HepG2 (cell line): ENCODE results near the gene OTULINL. TPM values are rescaled to one million over a fixed set of nuclear protein-coding genes. Genes with fewer than 3 reads are reported as not detected.

Experiments
- ARHGAP35 ChIP-seq: sonication (generic); formaldehyde crosslinking; IDR thresholded peaks from 2 replicates; pipeline ENCODE4 v1.9.0; 2022; ENCODE audit warnings: mild to moderate bottlenecking, inconsistent platforms, moderate library complexity, missing genetic modification reagents, borderline replicate concordance
- BRD4 ChIP-seq: sonication (generic); formaldehyde crosslinking; IDR thresholded peaks from 2 replicates; pipeline ENCODE4 v1.4.0; 2020; ENCODE audit warnings: missing genetic modification reagents
- EEA1 ChIP-seq: sonication (generic); formaldehyde crosslinking; IDR thresholded peaks from 2 replicates; pipeline ENCODE4 v1.5.1; 2020; ENCODE audit warnings: mild to moderate bottlenecking, missing genetic modification reagents, borderline replicate concordance
- HOXD1 ChIP-seq: sonication (generic); formaldehyde crosslinking; IDR thresholded peaks from 2 replicates; pipeline ENCODE4 v1.5.0; 2020; ENCODE audit warnings: missing genetic modification reagents
- IRF2 ChIP-seq: IDR thresholded peaks from 2 replicates; pipeline ENCODE4 v1.6.1; 2018; ENCODE audit warnings: missing genetic modification reagents, missing compliant biosample characterization
- MAFK ChIP-seq, 2 experiments: IDR thresholded peaks in 1 of 2; conservative IDR thresholded peaks in 1 of 2; 2 replicates each; pipeline ENCODE4 v1.6.1; 2011; ENCODE audit warnings: improper control_type of control experiment in 2 of 2, low read length in 2 of 2
- NCOR1 ChIP-seq: fragments of 200-600 bp; sonication (generic); IDR thresholded peaks from 2 replicates; pipeline ENCODE4 v1.7.0; 2017; ENCODE audit warnings: antibody characterized with exemption, low read length, borderline replicate concordance
- NFE2L2 ChIP-seq: fragments of 150-350 bp; IDR thresholded peaks from 2 replicates; pipeline ENCODE4 v1.6.1; 2014; ENCODE audit warnings: low read length
- NFKBIZ ChIP-seq: IDR thresholded peaks from 2 replicates; pipeline ENCODE4 v1.6.1; 2018; ENCODE audit warnings: missing genetic modification reagents, missing compliant biosample characterization
- NR2F1 ChIP-seq, 2 experiments: fragments of 450-650 bp in 1 of 2; formaldehyde crosslinking in 1 of 2; IDR thresholded peaks; 2 replicates each; pipeline versions ENCODE4 v1.5.0 to v1.6.1; 2016 to 2020; ENCODE audit warnings: mild to moderate bottlenecking in 1 of 2, missing compliant biosample characterization in 1 of 2, missing genetic modification reagents in 1 of 2, moderate library complexity in 1 of 2
- NR2F6 ChIP-seq, 2 experiments: IDR thresholded peaks; 2 replicates each; pipeline ENCODE4 v1.6.1; 2016; ENCODE audit warnings: antibody characterized with exemption in 1 of 2, mild to moderate bottlenecking in 1 of 2
- PITX1 ChIP-seq: sonication (generic); formaldehyde crosslinking; IDR thresholded peaks from 2 replicates; pipeline ENCODE4 v1.5.1; 2020; ENCODE audit warnings: mild to moderate bottlenecking, missing genetic modification reagents
- RARA ChIP-seq: IDR thresholded peaks from 2 replicates; pipeline ENCODE4 v1.6.1; 2016; ENCODE audit warnings: missing genetic modification reagents, missing compliant biosample characterization
- REPIN1 ChIP-seq: sonication (generic); formaldehyde crosslinking; IDR thresholded peaks from 2 replicates; pipeline ENCODE4 v1.8.0; 2022; ENCODE audit warnings: missing genetic modification reagents, low read depth, mild to moderate bottlenecking, borderline replicate concordance
- ZBTB43 ChIP-seq: sonication (generic); formaldehyde crosslinking; conservative IDR thresholded peaks from 2 replicates; pipeline ENCODE4 v1.4.0; 2020; ENCODE audit warnings: missing genetic modification reagents
- ZNF101 ChIP-seq: sonication (generic); formaldehyde crosslinking; IDR thresholded peaks from 2 replicates; pipeline ENCODE4 v1.4.0; 2020; ENCODE audit warnings: mild to moderate bottlenecking, low read depth, missing genetic modification reagents, borderline replicate concordance
- ZNF280D ChIP-seq: sonication (generic); formaldehyde crosslinking; IDR thresholded peaks from 2 replicates; pipeline ENCODE4 v1.5.1; 2020; ENCODE audit warnings: mild to moderate bottlenecking, missing genetic modification reagents
- ZNF3 ChIP-seq: IDR thresholded peaks from 2 replicates; pipeline ENCODE4 v1.7.0; 2017; ENCODE audit warnings: inconsistent platforms
- ZNF446 ChIP-seq: sonication (generic); formaldehyde crosslinking; IDR thresholded peaks from 2 replicates; pipeline ENCODE4 v1.5.0; 2020; ENCODE audit warnings: mild to moderate bottlenecking, missing genetic modification reagents
- ZNF512 ChIP-seq: sonication (generic); formaldehyde crosslinking; IDR thresholded peaks from 2 replicates; pipeline ENCODE4 v1.4.0; 2020; ENCODE audit warnings: mild to moderate bottlenecking, missing genetic modification reagents
- ZNF652 ChIP-seq: IDR thresholded peaks from 2 replicates; pipeline ENCODE4 v1.6.1; 2016; ENCODE audit warnings: low read depth, borderline replicate concordance
- ZNF770 ChIP-seq: sonication (generic); formaldehyde crosslinking; IDR thresholded peaks from 2 replicates; pipeline ENCODE4 v1.5.0; 2020; ENCODE audit warnings: mild to moderate bottlenecking, missing genetic modification reagents
- polyA plus RNA-seq, 8 experiments: library from polyadenylated mRNA; depleted of rRNA in 3 of 8; stranded (reverse) in 7 of 8; unstranded in 1 of 8; fragments of >200 nt; fragmentation: Illumina TruSeq in 4 of 8; extraction: Trizol in 4 of 8; gene quantifications; 2 replicates each; pipeline versions ENCODE4 v1.2.1 to v1.2.3, GENCODE V29; 2011 to 2016; ENCODE audit warnings: low read depth in 4 of 8, missing spikeins in 1 of 8, mixed read lengths in 1 of 8; ENCODE audit not compliant: insufficient read depth in 1 of 8
- total RNA-seq, 5 experiments: library from RNA; depleted of rRNA; stranded (reverse); fragments of >200 nt; fragmentation: Illumina TruSeq; extraction: Trizol; gene quantifications; 2 replicates each; pipeline ENCODE4 v1.2.3, GENCODE V29; 2016; ENCODE audit warnings: low read depth in 1 of 5

OTULINL gene
- total and polyA plus RNA-seq, 2 of the 13 experiments (the other 11 are each of a cell fraction or from before 2014, with no cell fraction given) = 0.04 to 0.40 TPM

GRCh38 chr5:14569948-14570691, 11.5 kb upstream of the OTULINL start (continued):
- TF ChIP-seq ZBTB43 (0 out of 2 replicates have a peak, but pooled peaks have one; percentile 37), RARA (CRISPR knock-in tag) (peak; percentile 99), ZNF280D (peak; percentile 73; the same call in 1 of the 2 replicates), ZNF512 (CRISPR knock-in tag) (peak; percentile 23; the same call in 1 of the 2 replicates), EEA1 (CRISPR knock-in tag) (no peak), ZNF3 (CRISPR knock-in tag) (peak; percentile 95), NR2F6 (IDR thresholded peaks at IDR 0.05) (peak; percentile 93), NR2F6 (CRISPR knock-in tag; IDR thresholded peaks at IDR 0.05) (peak; percentile 97), NCOR1 (peak; percentile 49; the same call in 1 of the 2 replicates), IRF2 (CRISPR knock-in tag) (peak; percentile 66), ZNF652 (peak; percentile 65; the same call in 1 of the 2 replicates), NR2F1 (CRISPR knock-in tag; IDR thresholded peaks at IDR 0.05) (peak; percentile 85 to 86), PITX1 (CRISPR knock-in tag) (no peak), MAFK (conservative IDR thresholded peaks at IDR 0.05 in 1 of 2, IDR thresholded peaks at IDR 0.05 in 1 of 2; ENCODE audit: low read length in 2 of 2) (peak; percentile 23 to 47; a peak in 3 of 4 replicates), NFE2L2 (no peak), ARHGAP35 (CRISPR knock-in tag) (no peak), BRD4 (CRISPR knock-in tag) (no peak), ZNF446 (CRISPR knock-in tag) (no peak), REPIN1 (no peak), ZNF101 (CRISPR knock-in tag) (no peak), NFKBIZ (peak; percentile 67; the same call in 1 of the 2 replicates), HOXD1 (CRISPR knock-in tag) (peak; percentile 84; the same call in 1 of the 2 replicates), ZNF770 (no peak)
